NK-92 treated with Interleukin-12 subunit alpha and Interleukin-12 subunit beta, amount 100 ng/mL, for 24 hours (cell line): ENCODE results near the gene PET117.
"Not testable (repeated sequence)": the region's sequence is repeated elsewhere in the genome, so short reads cannot be mapped to it uniquely, and the experiment has no call there.

ENCODE experiments used
- DNase-seq: peaks from one replicate; lab custom pipeline; 2025; lab: John Stamatoyannopoulos, UW

PET117 gene

GRCh38 chr20:18164356-18164755 lies 26.7 kb downstream of the PET117 start:
- no peak for DNase-seq

GRCh38 chr20:18165553-18165952 lies 27.9 kb downstream of the PET117 start:
- no peak for DNase-seq

GRCh38 chr20:18166241-18166881 lies 28.7 kb downstream of the PET117 start:
- no peak for DNase-seq

GRCh38 chr20:18166950-18167349 lies 29.3 kb downstream of the PET117 start:
- no peak for DNase-seq

GRCh38 chr20:18172379-18172778 lies 34.7 kb downstream of the PET117 start:
- no peak for DNase-seq

- DNase-seq = no peak
These were observed 37.4 kb downstream of the PET117 start for GRCh38 chr20:18174906-18175683.

GRCh38 chr20:18176318-18176785 lies 38.7 kb downstream of the PET117 start:
- no peak for DNase-seq

GRCh38 chr20:18180366-18180765 lies 42.7 kb downstream of the PET117 start:
- not testable (repeated sequence) for DNase-seq

- DNase-seq = no peak
These were observed 43.2 kb downstream of the PET117 start for GRCh38 chr20:18180815-18181214.

GRCh38 chr20:18187020-18187419 lies 49.4 kb downstream of the PET117 start:
- DNase-seq = no peak

- no peak for DNase-seq
These were observed 50.8 kb downstream of the PET117 start for GRCh38 chr20:18188434-18188833.

GRCh38 chr20:18190338-18191233 lies 52.9 kb downstream of the PET117 start:
- DNase-seq = no peak

GRCh38 chr20:18191306-18191705 lies 53.6 kb downstream of the PET117 start:
- no peak for DNase-seq
